ENCODE data around the gene CHST11.

CHST11 gene

GRCh38 chr12:104788840-104789271 is 332.1 kb downstream of the CHST11 start:
- DNase-seq (ENCODE audit: low spot score), result no peak
- no peak for TF ChIP-seq CTCF (IDR thresholded peaks at IDR 0.05; ENCODE audit: borderline replicate concordance, control extremely low read depth, extremely low read depth, insufficient read depth, missing control alignments)
- in situ Hi-C loops (cut with MboI; ENCODE audit: low sequenced_read_pairs, unreplicated experiment), result no loop called here

- in situ Hi-C loops (cut with MboI; ENCODE audit: low sequenced_read_pairs, unreplicated experiment), result no loop called here
- peak; percentile 59 for TF ChIP-seq CTCF (IDR thresholded peaks at IDR 0.05; ENCODE audit: borderline replicate concordance, control extremely low read depth, extremely low read depth, insufficient read depth, missing control alignments)
- peak; percentile 34 for DNase-seq (ENCODE audit: low spot score)
These were observed 333.8 kb downstream of the CHST11 start for GRCh38 chr12:104790296-104791125.

GRCh38 chr12:104792570-104792969 is 335.8 kb downstream of the CHST11 start:
- in situ Hi-C loops (cut with MboI; ENCODE audit: low sequenced_read_pairs, unreplicated experiment), result no loop called here
- DNase-seq (ENCODE audit: low spot score), result no peak
- no peak for TF ChIP-seq CTCF (IDR thresholded peaks at IDR 0.05; ENCODE audit: borderline replicate concordance, control extremely low read depth, extremely low read depth, insufficient read depth, missing control alignments)

GRCh38 chr12:104793285-104793684 is 336.5 kb downstream of the CHST11 start:
- no peak for DNase-seq (ENCODE audit: low spot score)
- TF ChIP-seq CTCF (IDR thresholded peaks at IDR 0.05; ENCODE audit: borderline replicate concordance, control extremely low read depth, extremely low read depth, insufficient read depth, missing control alignments), result no peak

GRCh38 chr12:104793968-104794367 is 337.2 kb downstream of the CHST11 start:
- in situ Hi-C loops (cut with MboI; ENCODE audit: low sequenced_read_pairs, unreplicated experiment), result no loop called here
- no peak for TF ChIP-seq CTCF (IDR thresholded peaks at IDR 0.05; ENCODE audit: borderline replicate concordance, control extremely low read depth, extremely low read depth, insufficient read depth, missing control alignments)
- DNase-seq (ENCODE audit: low spot score), result no peak

More at GRCh38 chr12:104793285-104793684, 336.5 kb downstream of the CHST11 start:
- in situ Hi-C loops (cut with MboI; ENCODE audit: low sequenced_read_pairs, unreplicated experiment), result no loop called here

GRCh38 chr12:104796475-104796862 is 339.7 kb downstream of the CHST11 start:
- in situ Hi-C loops (cut with MboI; ENCODE audit: low sequenced_read_pairs, unreplicated experiment), result no loop called here
- TF ChIP-seq CTCF (IDR thresholded peaks at IDR 0.05; ENCODE audit: borderline replicate concordance, control extremely low read depth, extremely low read depth, insufficient read depth, missing control alignments), result no peak
- no peak for DNase-seq (ENCODE audit: low spot score)
